ENCODE measurements around the gene CRYL1. TPM values are rescaled to one million over a fixed set of nuclear protein-coding genes. Genes with fewer than 3 reads are reported as not detected.

CRYL1 gene
- total RNA-seq, 4 donors from 2014 or later: 39.1 to 63.6 (median 54.2) TPM

GRCh38 chr13:20513466-20513995 is 12.1 kb downstream of the CRYL1 start:
- TF ChIP-seq, protein P1, sequence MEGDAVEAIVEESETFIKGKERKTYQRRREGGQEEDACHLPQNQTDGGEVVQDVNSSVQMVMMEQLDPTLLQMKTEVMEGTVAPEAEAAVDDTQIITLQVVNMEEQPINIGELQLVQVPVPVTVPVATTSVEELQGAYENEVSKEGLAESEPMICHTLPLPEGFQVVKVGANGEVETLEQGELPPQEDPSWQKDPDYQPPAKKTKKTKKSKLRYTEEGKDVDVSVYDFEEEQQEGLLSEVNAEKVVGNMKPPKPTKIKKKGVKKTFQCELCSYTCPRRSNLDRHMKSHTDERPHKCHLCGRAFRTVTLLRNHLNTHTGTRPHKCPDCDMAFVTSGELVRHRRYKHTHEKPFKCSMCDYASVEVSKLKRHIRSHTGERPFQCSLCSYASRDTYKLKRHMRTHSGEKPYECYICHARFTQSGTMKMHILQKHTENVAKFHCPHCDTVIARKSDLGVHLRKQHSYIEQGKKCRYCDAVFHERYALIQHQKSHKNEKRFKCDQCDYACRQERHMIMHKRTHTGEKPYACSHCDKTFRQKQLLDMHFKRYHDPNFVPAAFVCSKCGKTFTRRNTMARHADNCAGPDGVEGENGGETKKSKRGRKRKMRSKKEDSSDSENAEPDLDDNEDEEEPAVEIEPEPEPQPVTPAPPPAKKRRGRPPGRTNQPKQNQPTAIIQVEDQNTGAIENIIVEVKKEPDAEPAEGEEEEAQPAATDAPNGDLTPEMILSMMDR (IDR thresholded peaks at IDR 0.05; ENCODE audit: low read depth): no peak

GRCh38 chr13:20512042-20512683 is 13.5 kb downstream of the CRYL1 start:
- TF ChIP-seq, protein P1 (IDR thresholded peaks at IDR 0.05; ENCODE audit: low read depth): no peak

GRCh38 chr13:20506696-20507095 is 19.0 kb downstream of the CRYL1 start:
- TF ChIP-seq, protein P1 (IDR thresholded peaks at IDR 0.05; ENCODE audit: low read depth): no peak

- TF ChIP-seq, protein P1 (IDR thresholded peaks at IDR 0.05; ENCODE audit: low read depth): no peak
These were observed 20.0 kb downstream of the CRYL1 start for GRCh38 chr13:20505405-20506366.

DNA sequence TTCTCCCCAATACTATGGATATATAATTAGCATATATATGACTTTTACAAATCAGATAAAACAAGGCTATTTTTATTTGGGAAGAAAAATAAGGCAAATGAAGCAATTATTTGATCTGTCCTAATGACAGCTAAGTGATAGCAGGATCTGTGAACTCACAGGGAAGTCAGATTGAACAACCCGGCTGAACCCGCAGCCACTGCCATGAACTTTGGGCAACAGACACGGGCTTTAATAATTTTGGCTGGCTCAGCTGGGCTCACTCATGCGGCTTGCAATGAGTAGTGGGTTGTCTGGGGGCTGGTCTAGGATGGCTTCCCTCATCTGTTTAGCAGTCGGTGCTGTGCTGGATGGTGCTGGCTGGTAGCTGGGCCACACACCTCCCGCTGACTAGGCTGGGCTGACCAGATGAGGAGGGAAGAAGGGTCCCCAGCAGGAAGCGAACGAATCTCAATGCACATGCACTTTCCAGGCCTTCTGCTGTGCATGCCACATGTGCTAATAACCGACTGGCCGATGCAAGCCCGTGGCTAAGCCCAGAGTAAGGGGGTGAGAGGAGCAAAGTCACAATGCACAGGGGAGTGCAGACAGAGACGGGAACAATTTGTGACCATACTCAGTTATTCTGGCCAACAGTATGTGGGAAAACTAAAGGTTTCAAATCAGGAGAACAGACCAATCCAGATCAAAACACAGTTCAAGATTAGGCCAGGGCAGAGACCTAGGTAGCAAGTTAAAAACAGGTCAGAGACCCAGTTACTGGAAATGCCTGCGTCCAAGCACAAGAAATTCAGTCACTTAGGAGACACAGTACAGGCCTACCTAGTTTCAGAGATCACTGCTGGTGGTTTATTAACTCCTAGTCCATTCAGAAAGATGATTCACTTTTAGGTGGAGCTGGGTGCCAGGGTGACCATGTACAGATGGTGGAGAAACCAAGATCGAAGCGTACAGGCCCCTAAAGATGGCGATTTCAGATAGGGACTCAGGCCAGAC is 22.3 kb downstream of the CRYL1 start:
- TF ChIP-seq, protein P1 (IDR thresholded peaks at IDR 0.05; ENCODE audit: low read depth): no peak

DNA sequence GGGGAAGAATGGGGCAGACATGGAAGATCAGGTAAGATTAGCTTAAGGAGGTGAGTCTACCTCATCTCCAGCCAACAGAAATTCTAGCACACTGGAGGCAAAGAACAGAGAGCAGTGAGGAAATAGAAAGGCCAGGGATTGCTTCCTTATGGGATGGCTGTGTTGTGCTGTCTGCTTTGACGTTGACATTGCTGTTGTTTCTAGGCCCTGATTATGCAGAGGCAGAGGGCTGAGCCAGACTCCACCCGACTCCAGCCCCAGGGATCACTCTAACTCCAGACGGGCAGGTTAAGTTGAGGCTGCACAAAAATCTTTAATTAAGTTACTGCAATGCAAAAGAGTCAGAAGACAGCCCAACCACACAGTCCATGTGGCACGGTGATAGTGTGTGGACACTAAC is 24.1 kb downstream of the CRYL1 start:
- TF ChIP-seq, protein P1 (IDR thresholded peaks at IDR 0.05; ENCODE audit: low read depth): no peak

Data from subcutaneous adipose tissue (tissue), 4 donors.